GM06990 (cell line): ENCODE measurements around the gene DLG2.
"Not testable (repeated sequence)": the region's sequence is repeated elsewhere in the genome, so short reads cannot be mapped to it uniquely, and the experiment has no call there.

Experiments
- DNase-seq: peaks from one replicate; pipeline ENCODE4 v3.0.0-alpha.2; 2011; ENCODE audit not compliant: insufficient read length; ENCODE audit errors: extremely low read depth
- H3K27me3 ChIP-seq: replicated peaks from 2 replicates; pipeline ENCODE4 v1.6.0; 2011; ENCODE audit warnings: low read length; ENCODE audit not compliant: control insufficient read depth, insufficient read depth
- H3K36me3 ChIP-seq: 2 replicates; pipeline ENCODE4 v1.5.1; 2011; ENCODE audit warnings: low read length; ENCODE audit not compliant: control insufficient read depth, insufficient read depth
- H3K4me3 ChIP-seq: replicated peaks from 2 replicates; pipeline ENCODE4 v1.5.1; 2011; ENCODE audit warnings: low read depth, mild to moderate bottlenecking, control low read depth, low read length
- CTCF ChIP-seq: IDR thresholded peaks from 2 replicates; pipeline ENCODE4 v1.5.1; 2011; ENCODE audit warnings: low read length, control low read depth, mild to moderate bottlenecking, inconsistent platforms; ENCODE audit not compliant: insufficient read depth, poor library complexity, severe bottlenecking

DLG2 gene

GRCh38 chr11:84788220-84788619, 838.9 kb downstream of the DLG2 start:
- DNase-seq, result no peak
- H3K36me3 ChIP-seq, result no peaks in the 10 kb centered on the region
- H3K4me3 ChIP-seq, result no peak overlapping the region
- no peaks in the 10 kb centered on the region for H3K27me3 ChIP-seq
- TF ChIP-seq CTCF, result no peak

GRCh38 chr11:84784158-84784557, 843.0 kb downstream of the DLG2 start:
- H3K36me3 ChIP-seq, H3K27me3 ChIP-seq, H3K4me3 ChIP-seq, DNase-seq: not testable (repeated sequence)

- H3K27me3 ChIP-seq, result no peaks in the 10 kb centered on the region; the same call in 1 of the 2 replicates
- TF ChIP-seq CTCF, result peak; percentile 35
- no peak for DNase-seq
- no peaks in the 10 kb centered on the region for H3K36me3 ChIP-seq
- H3K4me3 ChIP-seq, result no peak overlapping the region
These were observed 846.4 kb downstream of the DLG2 start for GRCh38 chr11:84780689-84781293.

GRCh38 chr11:84775503-84775902, 851.6 kb downstream of the DLG2 start:
- DNase-seq, result no peak
- Histone ChIP-seq H3K27me3 (no peaks in the 10 kb centered on the region; the same call in 1 of the 2 replicates), H3K4me3 (no peak overlapping the region), H3K36me3 (no peaks in the 10 kb centered on the region)
- TF ChIP-seq CTCF, result no peak

GRCh38 chr11:84763931-84764330, 863.2 kb downstream of the DLG2 start:
- Histone ChIP-seq H3K27me3 (no peaks in the 10 kb centered on the region), H3K36me3 (no peaks in the 10 kb centered on the region), H3K4me3 (no peak overlapping the region)
- DNase-seq, result no peak
- no peak for TF ChIP-seq CTCF

- no peak for TF ChIP-seq CTCF
- Histone ChIP-seq H3K36me3 (no peaks in the 10 kb centered on the region), H3K27me3 (no peaks in the 10 kb centered on the region), H3K4me3 (no peak overlapping the region)
- DNase-seq, result no peak
These were observed 869.4 kb downstream of the DLG2 start for GRCh38 chr11:84757711-84758110.
